NB4 (cell line): ENCODE measurements around the gene FAM72D.
"Not testable (repeated sequence)": the region's sequence is repeated elsewhere in the genome, so short reads cannot be mapped to it uniquely, and the experiment has no call there.

Source experiments
- POLR2A ChIP-seq: IDR thresholded peaks from 2 replicates; pipeline ENCODE4 v1.6.1; 2011; ENCODE audit warnings: mild to moderate bottlenecking; ENCODE audit not compliant: insufficient read length; ENCODE audit errors: extremely low read depth
- TF ChIP-seq, protein P1 (sequence below): IDR thresholded peaks from one replicate; pipeline ENCODE4 v1.5.1; 2012; ENCODE audit warnings: low read depth, low read length

DNA sequence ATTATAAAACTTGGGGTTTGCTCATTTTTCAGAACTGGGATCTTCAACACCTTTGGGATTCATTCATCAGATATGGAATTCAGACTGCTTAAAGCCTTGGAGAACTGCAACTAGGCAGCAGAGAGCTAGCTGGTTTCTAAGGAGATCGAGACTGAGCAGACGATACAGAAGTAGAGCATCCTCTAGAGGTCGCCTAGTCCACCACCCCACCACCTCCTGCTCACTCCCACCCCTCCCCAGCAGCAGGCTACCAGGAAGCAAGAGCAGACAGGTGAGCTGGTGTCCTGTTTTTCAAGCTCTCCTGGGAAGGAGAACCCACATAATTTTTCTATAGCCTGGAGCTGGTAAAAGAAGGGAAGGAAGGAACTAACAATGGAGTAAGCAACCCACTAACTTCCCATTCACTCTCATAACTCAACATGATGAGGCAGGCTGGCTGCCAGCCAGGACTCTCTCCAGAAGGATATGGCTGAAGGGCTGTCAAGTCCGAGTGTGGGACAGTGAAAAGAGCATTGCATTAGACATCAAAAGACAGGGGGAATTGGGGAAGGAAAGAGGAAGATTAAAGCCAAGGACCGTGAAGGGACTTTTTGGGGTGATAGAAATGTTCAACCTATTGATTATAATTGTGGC lies 30.5 kb upstream of the FAM72D start:
- TF ChIP-seq, protein P1, sequence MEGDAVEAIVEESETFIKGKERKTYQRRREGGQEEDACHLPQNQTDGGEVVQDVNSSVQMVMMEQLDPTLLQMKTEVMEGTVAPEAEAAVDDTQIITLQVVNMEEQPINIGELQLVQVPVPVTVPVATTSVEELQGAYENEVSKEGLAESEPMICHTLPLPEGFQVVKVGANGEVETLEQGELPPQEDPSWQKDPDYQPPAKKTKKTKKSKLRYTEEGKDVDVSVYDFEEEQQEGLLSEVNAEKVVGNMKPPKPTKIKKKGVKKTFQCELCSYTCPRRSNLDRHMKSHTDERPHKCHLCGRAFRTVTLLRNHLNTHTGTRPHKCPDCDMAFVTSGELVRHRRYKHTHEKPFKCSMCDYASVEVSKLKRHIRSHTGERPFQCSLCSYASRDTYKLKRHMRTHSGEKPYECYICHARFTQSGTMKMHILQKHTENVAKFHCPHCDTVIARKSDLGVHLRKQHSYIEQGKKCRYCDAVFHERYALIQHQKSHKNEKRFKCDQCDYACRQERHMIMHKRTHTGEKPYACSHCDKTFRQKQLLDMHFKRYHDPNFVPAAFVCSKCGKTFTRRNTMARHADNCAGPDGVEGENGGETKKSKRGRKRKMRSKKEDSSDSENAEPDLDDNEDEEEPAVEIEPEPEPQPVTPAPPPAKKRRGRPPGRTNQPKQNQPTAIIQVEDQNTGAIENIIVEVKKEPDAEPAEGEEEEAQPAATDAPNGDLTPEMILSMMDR: not testable (repeated sequence)
- TF ChIP-seq POLR2A: not testable (repeated sequence)
